AG10803 (cell line): Measurements from ENCODE around the gene BIRC6.
A peak's percentile ranks its signal among the peaks of the same experiment; 100 is the strongest.

Source experiments
- DNase-seq: peaks from one replicate; pipeline ENCODE4 v3.0.0; 2010; ENCODE audit warnings: low read depth
- H3K4me3 ChIP-seq: 2 replicates; pipeline ENCODE4 v1.5.1; 2011; ENCODE audit warnings: mild to moderate bottlenecking, low read length, control low read depth
- CTCF ChIP-seq: conservative IDR thresholded peaks from 2 replicates; pipeline ENCODE4 v1.5.1; 2011; ENCODE audit warnings: mild to moderate bottlenecking, low read length, control low read depth, inconsistent platforms

Gene BIRC6

DNA sequence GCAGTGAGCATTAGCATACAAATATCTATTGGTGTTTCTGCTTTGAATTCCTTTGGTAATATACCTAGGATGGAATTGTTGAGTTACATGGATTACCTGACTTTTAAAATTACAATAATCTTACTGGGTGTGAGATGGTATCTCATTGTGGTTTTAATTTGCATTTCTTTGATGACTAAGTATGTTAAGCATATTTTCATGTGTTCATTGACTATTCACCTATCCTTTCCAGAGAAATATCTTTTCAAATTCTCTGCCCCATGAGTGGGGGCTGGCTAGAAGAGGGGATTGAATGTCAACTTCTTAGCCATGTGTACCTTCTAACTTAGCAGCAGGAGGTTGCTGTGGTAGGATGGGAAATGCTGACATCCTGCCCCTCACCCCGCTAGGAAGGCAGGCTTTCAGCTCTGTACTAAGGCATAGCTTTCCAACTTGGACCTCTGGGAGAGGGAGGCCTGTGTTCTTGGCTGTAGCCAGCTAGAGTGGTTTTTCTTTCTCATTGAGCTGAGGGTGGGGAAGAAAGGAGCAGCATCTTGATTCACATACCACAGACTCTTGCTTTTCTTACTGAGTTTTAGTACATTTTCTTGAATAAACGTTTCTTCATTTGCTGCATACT lies 207.7 kb downstream of the BIRC6 start:
- DNase-seq: no peak
- H3K4me3 ChIP-seq: no peak overlapping the region
- TF ChIP-seq CTCF: no peak

GRCh38 chr2:32565902-32566301 lies 209.1 kb downstream of the BIRC6 start:
- TF ChIP-seq CTCF: no peak
- no peak overlapping the region for H3K4me3 ChIP-seq
- no peak for DNase-seq

DNA sequence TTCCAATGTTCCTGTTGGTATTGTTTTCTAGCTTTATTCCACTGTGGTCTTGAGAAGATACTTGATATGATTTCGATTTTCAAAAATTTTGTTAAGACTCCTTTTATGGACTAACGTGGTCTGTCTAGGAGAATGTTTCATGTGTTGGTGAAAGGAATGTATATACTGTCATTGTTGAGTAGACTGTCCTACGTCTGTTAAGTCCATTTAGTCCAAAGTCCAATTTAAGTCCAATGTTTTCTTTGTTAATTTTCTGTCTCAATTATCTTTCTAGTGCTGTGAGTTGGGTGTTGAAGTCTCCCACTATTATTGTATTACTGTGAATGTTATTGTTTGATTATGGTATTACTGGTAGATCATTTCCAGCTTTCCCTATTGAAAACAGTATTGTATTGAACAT lies 215.2 kb downstream of the BIRC6 start:
- TF ChIP-seq CTCF: no peak
- no peak overlapping the region for H3K4me3 ChIP-seq
- DNase-seq: no peak

GRCh38 chr2:32572737-32573136 lies 215.9 kb downstream of the BIRC6 start:
- DNase-seq: no peak
- TF ChIP-seq CTCF: no peak
- H3K4me3 ChIP-seq: no peak overlapping the region

GRCh38 chr2:32591669-32592463 lies 235.0 kb downstream of the BIRC6 start:
- H3K4me3 ChIP-seq: no peak overlapping the region
- no peak for TF ChIP-seq CTCF
- DNase-seq: peak; percentile 1

GRCh38 chr2:32594573-32594972 lies 237.8 kb downstream of the BIRC6 start:
- TF ChIP-seq CTCF: no peak
- no peak for DNase-seq
- H3K4me3 ChIP-seq: no peak overlapping the region

DNA sequence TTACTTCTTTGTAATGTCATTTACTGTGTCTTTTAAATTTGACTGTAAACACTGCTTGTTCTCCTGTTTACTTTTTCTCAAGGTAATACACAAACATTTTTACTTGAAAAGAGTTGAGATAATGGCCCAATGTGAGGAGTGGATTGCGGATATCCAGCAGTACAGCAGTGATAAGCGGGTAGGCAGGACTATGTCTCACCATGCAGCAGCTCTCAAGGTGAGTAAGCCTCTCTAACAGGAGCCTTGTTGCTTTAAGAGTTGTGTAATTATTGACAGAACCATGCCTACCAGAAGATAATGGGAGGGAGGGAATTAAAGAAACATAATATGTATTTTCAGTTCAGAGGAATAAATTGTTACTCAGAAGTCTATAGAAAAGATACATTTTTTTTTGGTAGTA lies 254.5 kb downstream of the BIRC6 start:
- TF ChIP-seq CTCF: no peak
- DNase-seq: no peak
- H3K4me3 ChIP-seq: no peak overlapping the region
